Measurements from ENCODE around the gene FBLN1. TPM values are rescaled to one million over a fixed set of nuclear protein-coding genes. Genes with fewer than 3 reads are reported as not detected.

The FBLN1 gene
- total and polyA plus RNA-seq, 2 donors (not counting 3 experiments of a cell fraction or from before 2014, with no cell fraction given): 1.2 to 4.0 TPM

DNA sequence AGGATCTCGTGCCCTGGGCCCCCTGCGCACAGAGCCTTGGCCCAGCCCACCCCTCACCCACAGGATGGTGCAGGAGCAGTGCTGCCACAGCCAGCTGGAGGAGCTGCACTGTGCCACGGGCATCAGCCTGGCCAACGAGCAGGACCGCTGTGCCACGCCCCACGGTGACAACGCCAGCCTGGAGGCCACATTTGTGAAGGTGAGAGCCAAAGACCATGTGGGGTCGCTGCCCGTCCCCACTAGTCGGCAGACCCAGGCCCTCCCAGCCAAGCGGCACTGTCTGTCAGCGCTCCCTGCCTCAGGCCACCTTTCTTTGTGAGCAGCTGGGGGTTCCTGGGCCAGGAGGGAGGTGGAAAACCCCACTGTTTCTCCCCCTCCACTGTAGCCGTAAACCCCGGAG, 22.8 kb downstream of the FBLN1 start:
- no peak for DNase-seq (ENCODE audit: low read depth, low spot score)

More for the DNA sequence above, 22.8 kb downstream of the FBLN1 start:
- no peak overlapping the region for H3K9ac ChIP-seq (replicated peaks; ENCODE audit: extremely low read depth, insufficient read depth, low read length)
- H3K27me3 ChIP-seq (ENCODE audit: control insufficient read depth in 2 of 2, insufficient read depth in 2 of 2, low read length in 2 of 2): no peaks in the 10 kb centered on the region
- ChIA-PET CTCF (no interaction called here), POLR2A (no interaction called here)
- dilution Hi-C loops (cut with MboI; ENCODE audit: extremely low pct_ligation_motif_present, low sequenced_read_pairs) (no loop called here), intact Hi-C loops (cut with micrococcal nuclease) (no loop called here)
- H3K4me3 ChIP-seq (replicated peaks in 1 of 3; ENCODE audit: insufficient read depth in 1 of 3, low read depth in 1 of 3, low read length in 3 of 3): no peak overlapping the region
- FAIRE-seq: no peak
- H3K9me3 ChIP-seq (replicated peaks; ENCODE audit: control insufficient read depth, insufficient read depth, low read length): no peaks in the 10 kb centered on the region
- no peaks in the 10 kb centered on the region for H3K36me3 ChIP-seq (ENCODE audit: control insufficient read depth in 2 of 2, extremely low read depth in 1 of 2, insufficient read depth in 2 of 2, low read length in 2 of 2)
- no peak overlapping the region for H3K4me2 ChIP-seq (ENCODE audit: insufficient read depth, low read length)
- no TSS peak for BruUV-seq (replicated peaks)
- H3K9me1 ChIP-seq (replicated peaks; ENCODE audit: control insufficient read depth, extremely low read depth, insufficient read depth, low read length): no peaks in the 10 kb centered on the region
- H3K79me2 ChIP-seq (ENCODE audit: control insufficient read depth, insufficient read depth, low read length): no peaks in the 10 kb centered on the region
- H2AFZ ChIP-seq (ENCODE audit: low read depth, low read length): no peak overlapping the region
- TF ChIP-seq CTCF (IDR thresholded peaks at IDR 0.05; ENCODE audit: extremely low read depth in 1 of 2, insufficient read depth in 1 of 2, low read depth in 1 of 2, low read length in 2 of 2) (no peak), EZH2 (IDR thresholded peaks at IDR 0.05; ENCODE audit: borderline replicate concordance, low read depth, low read length, severe bottlenecking) (no peak), MYC (IDR thresholded peaks at IDR 0.05; ENCODE audit: low read depth, low read length) (no peak), POLR2A (IDR thresholded peaks at IDR 0.05; ENCODE audit: low read depth, low read length) (no peak), FOS (IDR thresholded peaks at IDR 0.05; ENCODE audit: borderline replicate concordance, insufficient read depth, low read length) (no peak), JUN (IDR thresholded peaks at IDR 0.05; ENCODE audit: borderline replicate concordance, insufficient read depth, insufficient read length, low read depth) (no peak), POLR2AphosphoS5 (IDR thresholded peaks at IDR 0.05; ENCODE audit: insufficient read depth, low read depth, low read length) (no peak)
- TF ChIP-seq, protein P1, sequence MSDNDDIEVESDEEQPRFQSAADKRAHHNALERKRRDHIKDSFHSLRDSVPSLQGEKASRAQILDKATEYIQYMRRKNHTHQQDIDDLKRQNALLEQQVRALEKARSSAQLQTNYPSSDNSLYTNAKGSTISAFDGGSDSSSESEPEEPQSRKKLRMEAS (IDR thresholded peaks at IDR 0.05; ENCODE audit: insufficient read depth, insufficient read length): no peak
- H4K20me1 ChIP-seq (replicated peaks; ENCODE audit: control insufficient read depth, extremely low read depth, insufficient read depth, low read length): no peaks in the 10 kb centered on the region
- no peak overlapping the region for H3K27ac ChIP-seq (ENCODE audit: insufficient read depth, low read depth, low read length)
- no peaks in the 10 kb centered on the region for H3K4me1 ChIP-seq (ENCODE audit: control insufficient read depth, extremely low read depth, insufficient read depth, low read length)

Measured in endothelial cell of umbilical vein (primary cell).